NCI-H748 (cell line): ENCODE data around the gene COL6A1.
A peak's percentile ranks its signal among the peaks of the same experiment; 100 is the strongest.

Source experiments
- DNase-seq: peaks from one replicate; lab custom pipeline; 2025; ENCODE audit not compliant: unreplicated experiment; lab: John Stamatoyannopoulos, UW

Gene COL6A1

DNA sequence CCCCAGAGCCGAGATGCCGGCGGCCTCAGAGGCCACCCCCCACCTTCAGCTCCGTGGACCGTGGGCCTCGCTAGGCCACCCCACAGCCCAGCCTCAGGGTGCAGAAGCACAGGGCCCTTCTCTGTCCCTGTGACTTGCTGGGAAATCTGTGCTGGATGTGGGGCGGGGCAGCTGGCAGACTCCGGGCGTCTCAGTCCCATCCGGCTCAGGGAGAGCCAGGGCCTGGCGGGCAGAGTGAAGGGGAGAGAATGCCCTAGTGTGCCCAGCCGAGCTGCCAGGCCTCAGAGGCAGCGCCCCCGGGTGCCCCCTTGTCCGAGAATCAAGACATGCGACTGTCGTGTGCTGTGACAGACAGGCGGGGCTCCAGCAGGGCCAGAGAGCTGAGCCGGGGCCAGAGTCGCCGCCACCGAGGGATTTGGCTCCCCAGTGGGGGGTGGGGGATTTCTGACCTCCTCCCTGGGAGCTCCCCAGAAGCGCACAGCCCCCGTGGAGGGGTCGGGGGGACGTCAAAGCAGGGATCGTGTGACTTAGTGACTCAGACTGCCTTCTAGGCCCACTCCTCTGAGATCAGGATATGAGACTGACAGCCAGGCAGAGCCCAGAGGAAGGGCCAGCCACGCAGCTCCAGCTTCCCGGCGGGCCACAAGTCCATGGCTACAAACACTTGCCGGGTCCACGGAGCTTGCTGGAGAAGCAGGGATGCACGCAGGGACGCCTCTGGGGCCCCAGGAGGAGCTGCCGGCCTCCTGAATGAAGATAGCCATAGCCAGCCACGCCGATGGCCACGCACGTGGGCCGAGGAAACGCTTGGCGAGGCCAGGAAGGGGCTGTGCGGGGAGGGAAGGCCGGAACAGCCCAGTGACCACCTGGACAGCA, 11.9 kb downstream of the COL6A1 start:
- DNase-seq: no peak

DNA sequence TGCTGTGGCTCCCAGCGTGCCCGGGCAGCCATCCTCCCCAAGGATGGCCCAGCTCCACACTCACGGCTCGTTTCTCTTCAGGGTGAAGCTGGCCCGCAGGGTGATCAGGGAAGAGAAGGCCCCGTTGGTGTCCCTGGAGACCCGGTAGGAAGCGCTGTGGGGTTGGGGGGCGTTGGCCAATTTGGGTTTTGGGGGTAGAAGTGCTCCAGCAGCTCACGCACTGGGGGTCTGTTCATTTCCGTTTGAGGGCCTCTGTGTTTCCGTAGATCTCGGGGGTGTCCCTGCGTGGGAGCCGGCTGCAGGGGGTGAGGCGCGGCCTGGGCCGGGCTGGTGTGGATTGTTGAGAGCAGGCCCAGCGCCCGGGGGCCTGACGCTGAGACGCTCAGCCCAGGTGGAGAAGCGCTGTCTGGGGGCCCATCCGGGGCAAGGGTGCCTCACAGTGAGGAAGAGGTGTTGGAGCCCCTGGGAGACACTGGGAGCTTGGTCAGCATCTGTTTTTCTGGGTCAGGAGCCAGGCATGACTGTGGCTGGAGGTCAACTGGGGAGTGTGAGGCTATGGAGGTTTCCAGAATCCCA, 12.6 kb downstream of the COL6A1 start:
- no peak for DNase-seq

DNA sequence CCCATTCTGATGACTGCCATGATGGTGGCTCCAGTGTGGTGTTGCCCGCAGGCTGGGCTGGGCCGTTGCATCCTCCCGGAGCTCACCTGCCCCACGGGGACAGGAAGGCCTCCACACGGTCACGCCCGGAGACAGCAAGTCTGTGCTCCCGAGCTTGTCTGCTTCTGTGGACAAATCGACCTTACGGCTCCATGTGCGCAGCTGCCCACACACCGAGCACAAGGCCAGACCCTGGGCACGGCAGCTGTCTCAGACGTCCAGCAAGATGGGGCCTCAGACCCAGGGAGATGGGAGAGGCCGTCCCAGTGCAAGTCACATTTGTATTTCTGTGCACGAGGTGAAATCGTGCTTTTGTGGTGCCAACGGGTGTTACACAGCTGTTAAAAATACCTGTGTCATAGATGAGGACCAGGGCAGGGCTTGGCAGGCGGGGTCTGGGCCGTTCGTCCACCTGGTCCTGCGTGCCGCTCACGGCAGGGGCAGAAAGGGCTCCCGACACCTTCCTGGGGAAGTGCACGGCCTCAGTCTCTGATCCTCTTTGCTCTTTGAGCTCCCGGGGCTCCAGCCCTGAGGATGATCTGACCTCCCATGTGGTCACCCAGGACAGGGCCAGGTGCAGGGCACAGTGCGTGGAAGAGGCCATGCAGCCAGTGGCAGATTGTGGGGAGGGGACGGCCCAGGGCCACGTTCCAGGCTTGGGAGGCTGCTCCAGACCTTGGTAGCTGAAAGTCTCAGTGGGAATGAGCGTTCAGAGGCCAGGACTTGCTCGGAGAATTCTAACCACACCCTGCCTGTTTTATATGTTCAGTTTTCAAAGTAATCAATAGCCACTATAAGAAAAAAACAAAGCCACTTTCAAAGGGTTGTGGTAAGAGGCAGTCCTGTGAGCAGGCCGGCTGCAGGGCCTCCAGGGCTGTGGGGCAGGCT, 13.5 kb downstream of the COL6A1 start:
- DNase-seq: peak; percentile 4

DNA sequence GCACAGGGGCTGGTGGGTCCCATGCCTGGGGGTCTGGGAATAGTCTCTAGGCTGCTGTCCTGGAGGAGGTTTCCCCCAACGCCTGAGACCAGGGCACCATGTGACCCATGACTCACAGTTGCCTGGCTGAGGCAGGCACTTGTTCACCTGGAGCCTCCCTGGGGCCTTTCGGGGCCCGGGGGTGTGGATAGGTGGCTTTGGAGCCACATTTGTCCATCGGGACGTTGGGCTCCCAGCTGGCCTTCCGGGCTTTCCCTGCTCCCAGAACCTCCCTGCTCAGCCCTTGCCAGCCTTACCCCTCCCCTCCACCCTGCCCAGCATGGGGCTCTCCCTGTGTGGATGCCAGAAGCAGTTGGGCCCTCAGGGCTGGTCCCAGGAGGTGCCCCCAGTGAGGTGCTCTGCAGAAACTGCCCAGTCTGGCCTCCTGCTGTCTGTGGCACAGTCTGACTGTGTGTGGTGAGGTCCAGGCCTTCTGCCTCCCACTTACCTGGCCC, 14.2 kb downstream of the COL6A1 start:
- DNase-seq: no peak

DNA sequence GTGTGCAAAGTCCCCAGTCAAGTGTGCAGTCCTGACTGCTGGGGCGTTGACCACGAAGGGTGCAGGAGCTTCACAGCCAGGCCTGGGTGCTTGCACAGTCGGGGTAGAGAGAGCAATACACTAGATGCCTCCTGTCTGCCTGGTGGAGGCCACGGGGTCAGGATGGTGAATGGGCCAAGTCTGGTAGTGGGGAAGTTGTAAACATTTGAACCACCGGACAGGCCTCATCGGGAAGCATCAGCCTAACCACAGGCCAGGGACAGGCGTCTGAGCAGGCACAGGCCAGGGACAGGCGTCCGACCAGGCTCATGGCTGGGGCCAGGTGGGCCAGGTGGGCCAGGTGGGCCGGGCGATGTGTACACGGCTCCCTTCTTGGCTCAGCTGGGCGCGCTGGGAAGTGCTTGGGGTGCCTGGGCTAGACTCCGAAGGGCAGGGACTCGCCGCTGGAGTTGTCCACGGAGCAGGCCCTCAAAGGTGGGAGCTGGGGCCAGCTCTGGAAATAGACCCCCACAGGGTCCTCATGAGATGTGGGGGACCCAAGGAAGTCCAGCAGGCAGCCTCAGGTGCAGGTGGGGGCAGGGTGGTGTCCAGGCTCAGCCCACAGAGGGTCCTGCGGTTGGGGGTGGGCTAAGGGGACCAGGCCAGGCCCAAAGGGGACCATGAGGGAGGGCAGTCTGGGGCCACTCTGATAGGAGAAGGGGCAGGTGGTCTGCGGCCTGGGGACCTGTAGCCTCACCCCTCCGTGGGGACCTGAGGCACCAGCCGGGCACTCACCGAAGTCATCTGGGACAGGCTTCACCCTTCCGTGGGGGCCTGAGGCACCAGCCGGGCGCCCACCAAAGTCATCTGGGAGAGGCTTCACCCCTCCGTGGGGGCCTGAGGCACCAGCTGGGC, 15.0 kb downstream of the COL6A1 start:
- no peak for DNase-seq

DNA sequence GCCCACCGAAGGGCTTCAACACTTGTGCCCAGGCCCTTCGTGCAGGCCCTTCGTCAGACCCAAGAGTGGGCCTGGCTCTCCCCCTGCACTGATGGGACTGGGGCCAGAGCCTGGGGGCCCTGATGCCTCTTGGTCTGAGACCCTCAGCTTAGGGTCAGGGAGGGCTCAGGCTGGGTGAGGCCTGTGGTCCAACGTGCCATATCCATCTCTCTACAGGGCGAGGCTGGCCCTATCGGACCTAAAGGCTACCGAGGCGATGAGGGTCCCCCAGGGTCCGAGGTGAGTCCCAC, 15.6 kb downstream of the COL6A1 start:
- no peak for DNase-seq

DNA sequence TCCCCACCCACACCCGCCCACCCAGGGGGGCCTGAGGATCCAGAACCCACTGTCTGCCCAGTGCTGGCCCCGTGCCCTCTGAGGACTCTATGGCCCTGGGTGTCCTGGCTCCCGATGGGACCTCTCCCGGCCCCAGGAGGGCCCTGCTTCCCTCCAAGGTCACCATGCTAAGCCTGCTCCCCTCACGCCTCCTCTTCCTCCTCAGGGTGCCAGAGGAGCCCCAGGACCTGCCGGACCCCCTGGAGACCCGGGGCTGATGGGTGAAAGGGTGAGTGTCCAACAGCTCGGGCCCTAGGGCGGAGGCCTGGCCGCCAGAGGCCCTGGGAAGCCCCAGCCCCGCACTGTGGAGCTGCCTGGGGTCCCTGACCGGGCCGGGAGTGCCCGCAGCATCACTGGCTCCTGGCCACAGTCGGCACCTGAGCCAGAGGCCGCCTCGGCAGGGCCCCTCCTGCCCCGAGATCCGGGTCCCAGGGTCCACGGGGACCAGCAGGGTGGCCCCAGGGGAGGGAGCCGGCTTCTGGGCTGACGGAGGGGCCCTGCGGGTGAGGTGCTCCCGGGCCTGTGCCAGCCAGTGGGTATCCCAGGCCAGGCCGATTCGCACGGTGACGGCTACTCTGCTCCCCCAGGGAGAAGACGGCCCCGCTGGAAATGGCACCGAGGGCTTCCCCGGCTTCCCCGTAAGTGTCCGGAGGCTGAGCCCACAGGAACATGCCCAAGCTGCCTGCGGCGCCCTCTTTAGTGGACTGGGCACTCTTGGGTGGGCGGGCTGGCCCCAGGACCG, 16.1 kb downstream of the COL6A1 start:
- DNase-seq: no peak

DNA sequence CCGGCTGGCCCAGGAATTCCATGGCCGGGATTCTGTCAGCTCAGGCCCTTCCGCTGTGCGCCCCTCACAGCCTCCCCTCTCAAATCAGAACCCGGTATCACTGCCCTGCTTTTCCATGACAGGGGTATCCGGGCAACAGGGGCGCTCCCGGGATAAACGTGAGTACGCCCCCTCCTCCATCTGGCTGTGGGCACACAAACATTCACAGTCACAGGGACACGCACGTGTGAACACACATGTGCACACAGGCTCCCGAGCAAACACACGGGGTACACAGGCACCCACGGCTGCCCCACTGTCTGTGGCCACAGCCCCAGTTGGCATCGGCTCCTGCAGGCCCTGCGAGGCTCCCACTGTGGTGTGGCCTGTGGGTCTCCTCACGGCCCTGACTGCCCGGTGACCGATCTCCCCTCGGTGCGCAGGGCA, 16.7 kb downstream of the COL6A1 start:
- DNase-seq: no peak

DNA sequence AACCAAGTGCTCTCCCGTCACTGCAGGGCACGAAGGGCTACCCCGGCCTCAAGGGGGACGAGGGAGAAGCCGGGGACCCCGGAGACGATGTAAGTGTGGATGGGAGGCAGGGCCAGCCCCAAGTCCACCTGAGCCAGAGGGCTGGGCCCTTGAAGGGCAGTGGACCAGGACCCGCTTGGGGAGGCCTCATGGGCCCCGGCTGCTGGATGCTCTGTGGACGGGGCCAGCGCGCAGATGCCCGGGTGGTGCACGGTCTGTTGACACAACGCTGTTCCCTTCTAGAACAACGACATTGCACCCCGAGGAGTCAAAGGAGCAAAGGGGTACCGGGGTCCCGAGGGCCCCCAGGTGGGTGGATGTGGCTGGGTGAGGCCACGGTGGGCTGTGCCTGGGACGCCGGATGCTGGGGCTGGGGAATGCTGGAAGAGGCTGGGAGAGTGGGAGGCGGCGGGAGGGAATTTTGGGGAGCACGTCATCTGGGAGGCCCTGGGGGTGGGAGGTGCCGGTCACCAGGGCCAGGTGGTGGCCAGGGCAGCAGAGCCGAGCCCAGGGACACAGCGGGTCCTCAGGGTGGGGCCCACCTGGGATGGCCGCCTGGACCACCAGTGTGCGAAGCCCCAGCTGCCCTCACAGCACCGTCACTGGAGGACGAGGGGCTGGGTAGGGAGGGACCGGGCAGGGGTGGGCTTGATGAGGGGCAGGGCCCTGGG, 17.5 kb downstream of the COL6A1 start:
- no peak for DNase-seq

DNA sequence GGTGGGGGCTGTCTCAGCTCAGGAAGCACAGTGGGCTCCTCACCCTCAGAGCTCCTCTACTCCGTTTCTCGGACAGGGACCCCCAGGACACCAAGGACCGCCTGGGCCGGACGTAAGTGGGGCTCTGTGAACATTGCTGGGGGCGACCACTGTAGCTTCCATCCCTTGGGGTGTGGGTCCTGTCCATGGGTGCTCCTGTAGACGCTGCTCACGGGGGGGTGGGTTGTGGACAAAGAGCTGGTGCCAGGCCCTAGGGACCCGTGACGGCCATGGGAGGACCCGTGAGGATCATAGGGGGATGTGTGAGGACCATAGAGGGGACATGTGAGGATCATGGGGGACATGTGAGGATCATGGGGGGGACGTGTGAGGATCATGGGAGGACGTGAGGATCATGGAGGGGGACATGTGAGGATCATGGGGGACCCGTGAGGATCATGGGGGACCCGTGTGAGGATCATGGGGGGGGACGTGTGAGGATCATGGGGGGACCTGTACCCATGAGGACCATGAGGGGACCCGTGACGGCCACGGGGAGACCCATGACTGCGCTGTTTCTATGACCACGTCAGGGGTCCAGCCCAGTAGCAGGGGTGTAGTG, 18.1 kb downstream of the COL6A1 start:
- no peak for DNase-seq

DNA sequence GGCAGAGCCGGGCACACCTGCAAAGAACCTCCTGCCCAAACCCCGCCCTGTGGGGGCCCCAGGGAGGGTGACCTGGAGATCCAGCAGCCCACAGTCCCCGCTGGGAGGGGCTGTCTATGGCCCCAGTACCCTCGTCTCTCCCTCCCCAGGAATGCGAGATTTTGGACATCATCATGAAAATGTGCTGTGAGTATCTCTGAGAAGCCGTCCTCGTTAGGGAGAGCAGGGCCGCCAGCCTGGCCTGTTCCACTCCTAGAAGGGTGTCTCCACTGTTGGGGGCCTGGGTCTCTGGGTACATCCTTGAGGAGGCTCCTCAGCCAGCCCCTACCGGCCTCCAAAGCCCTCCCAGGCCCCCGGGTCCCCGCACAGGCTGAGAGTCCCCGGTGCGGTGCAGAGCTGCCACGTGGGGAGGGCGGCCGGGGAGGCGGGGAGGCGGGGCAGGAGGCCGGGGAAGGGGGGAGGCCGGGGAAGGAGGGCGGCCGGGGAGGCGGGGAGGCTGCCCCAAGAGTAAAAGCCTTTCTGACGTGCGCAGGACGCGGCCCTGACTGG, 18.7 kb downstream of the COL6A1 start:
- DNase-seq: no peak

DNA sequence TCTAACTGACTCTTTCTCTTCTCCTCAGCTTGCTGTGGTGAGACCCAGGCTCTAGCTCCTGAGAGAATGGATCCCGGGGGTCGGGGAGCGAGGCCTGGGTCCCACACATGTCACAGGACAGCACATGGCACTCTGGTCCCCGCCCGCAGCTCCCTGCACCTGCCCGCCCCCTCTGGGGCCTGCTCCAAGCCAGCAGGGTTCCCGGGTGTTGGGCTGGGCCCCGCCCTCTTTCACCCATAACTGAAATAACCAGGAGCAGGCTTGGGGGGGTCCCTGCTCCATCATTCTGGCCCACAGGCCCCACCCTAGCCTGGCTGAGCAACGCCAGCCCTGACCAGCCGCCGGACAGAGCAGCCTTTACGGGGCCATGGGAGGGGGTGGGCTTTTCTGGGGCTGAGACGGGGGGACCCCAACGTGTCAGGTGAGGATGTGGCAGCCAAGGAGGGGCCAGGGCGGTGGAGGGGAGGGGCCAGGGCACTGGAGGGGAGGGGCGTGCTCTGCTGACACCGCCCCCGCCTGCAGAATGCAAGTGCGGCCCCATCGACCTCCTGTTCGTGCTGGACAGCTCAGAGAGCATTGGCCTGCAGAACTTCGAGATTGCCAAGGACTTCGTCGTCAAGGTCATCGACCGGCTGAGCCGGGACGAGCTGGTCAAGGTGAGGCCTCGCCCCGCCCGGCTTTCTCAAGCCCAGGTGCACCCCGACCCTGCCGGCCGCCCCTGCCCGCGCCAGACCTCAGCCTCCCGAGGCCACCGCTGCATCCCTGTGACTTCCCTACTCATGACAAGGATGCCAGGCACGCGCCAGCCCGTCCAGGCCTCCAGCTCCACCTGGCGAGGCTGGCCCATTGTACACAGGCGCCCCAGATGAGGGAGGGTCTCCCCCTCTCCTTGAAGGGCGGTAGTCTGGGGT, 19.4 kb downstream of the COL6A1 start:
- no peak for DNase-seq

DNA sequence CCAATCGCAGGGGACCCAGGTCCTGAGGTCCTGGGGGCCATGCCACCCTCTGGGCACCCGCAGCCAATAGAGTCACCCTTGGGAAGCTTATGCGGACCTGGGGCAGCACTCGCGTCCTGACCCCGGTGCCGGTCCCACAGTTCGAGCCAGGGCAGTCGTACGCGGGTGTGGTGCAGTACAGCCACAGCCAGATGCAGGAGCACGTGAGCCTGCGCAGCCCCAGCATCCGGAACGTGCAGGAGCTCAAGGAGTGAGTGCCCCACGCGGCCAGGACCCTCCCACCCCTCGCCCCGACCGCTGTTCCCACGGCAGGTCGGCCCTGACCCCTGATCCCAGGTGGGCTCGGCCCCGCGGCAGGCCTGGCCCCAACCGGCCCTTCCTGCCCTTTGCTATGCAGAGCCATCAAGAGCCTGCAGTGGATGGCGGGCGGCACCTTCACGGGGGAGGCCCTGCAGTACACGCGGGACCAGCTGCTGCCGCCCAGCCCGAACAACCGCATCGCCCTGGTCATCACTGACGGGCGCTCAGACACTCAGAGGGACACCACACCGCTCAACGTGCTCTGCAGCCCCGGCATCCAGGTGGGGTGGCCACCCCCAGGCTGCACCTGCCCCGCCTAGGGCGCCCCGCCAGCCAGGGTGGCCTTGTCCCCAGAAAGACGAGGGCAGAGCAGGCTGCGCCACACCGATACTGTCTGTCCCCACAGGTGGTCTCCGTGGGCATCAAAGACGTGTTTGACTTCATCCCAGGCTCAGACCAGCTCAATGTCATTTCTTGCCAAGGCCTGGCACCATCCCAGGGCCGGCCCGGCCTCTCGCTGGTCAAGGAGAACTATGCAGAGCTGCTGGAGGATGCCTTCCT, 20.5 kb downstream of the COL6A1 start:
- no peak for DNase-seq

DNA sequence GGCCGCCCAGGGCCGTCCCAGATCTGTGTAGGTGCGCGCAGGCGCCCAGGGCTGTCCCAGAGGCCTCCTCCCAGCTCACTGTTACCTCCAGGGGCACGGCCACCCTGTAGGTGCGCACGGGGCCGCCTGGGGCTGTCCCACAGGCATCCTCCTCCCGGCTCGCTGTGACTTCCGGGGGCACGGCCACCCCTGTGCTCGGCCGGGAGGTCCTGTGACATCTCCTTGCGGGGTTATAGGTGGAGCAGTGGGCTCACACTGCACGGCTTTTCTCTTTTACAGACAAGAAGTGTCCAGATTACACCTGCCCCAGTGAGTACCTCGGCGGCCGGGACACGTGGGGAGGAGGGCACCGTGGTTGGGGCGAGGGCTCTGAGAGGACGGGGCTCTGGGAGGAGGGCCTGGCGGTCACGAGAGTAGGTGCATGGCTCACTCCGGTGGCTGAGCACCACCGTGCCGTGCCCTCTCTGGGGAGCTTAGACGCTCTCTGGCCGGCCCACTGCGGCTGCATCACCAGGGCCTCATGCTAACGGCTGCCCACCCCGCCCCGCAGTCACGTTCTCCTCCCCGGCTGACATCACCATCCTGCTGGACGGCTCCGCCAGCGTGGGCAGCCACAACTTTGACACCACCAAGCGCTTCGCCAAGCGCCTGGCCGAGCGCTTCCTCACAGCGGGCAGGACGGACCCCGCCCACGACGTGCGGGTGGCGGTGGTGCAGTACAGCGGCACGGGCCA, 21.4 kb downstream of the COL6A1 start:
- DNase-seq: no peak

DNA sequence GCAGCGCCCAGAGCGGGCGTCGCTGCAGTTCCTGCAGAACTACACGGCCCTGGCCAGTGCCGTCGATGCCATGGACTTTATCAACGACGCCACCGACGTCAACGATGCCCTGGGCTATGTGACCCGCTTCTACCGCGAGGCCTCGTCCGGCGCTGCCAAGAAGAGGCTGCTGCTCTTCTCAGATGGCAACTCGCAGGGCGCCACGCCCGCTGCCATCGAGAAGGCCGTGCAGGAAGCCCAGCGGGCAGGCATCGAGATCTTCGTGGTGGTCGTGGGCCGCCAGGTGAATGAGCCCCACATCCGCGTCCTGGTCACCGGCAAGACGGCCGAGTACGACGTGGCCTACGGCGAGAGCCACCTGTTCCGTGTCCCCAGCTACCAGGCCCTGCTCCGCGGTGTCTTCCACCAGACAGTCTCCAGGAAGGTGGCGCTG, 22.0 kb downstream of the COL6A1 start:
- DNase-seq: no peak
